DOHH2 (cell line): ENCODE results near the gene PKP4.
"Not testable (repeated sequence)": the region's sequence is repeated elsewhere in the genome, so short reads cannot be mapped to it uniquely, and the experiment has no call there.

Experiments used
- H3F3A ChIP-seq: fragments of 200-600 bp; sonication (generic), shearing (Covaris generic); 2 replicates; pipeline ENCODE4 v1.6.0; 2016; ENCODE audit warnings: antibody characterized with exemption, mild to moderate bottlenecking; ENCODE audit not compliant: control insufficient read depth, insufficient read depth
- H3K27ac ChIP-seq: fragments of 200-600 bp; sonication (generic); 2 replicates; pipeline ENCODE4 v1.5.1; 2014; ENCODE audit warnings: low read depth, mild to moderate bottlenecking, low read length, moderate library complexity
- H3K27me3 ChIP-seq: fragments of 200-600 bp; sonication (generic); 2 replicates; pipeline ENCODE4 v1.6.1; 2014; ENCODE audit warnings: mild to moderate bottlenecking, low read length, mixed read lengths; ENCODE audit not compliant: control insufficient read depth
- H3K36me3 ChIP-seq: fragments of 200-600 bp; sonication (generic); 2 replicates; pipeline ENCODE4 v1.6.1; 2014; ENCODE audit warnings: mild to moderate bottlenecking, low read length, moderate library complexity, mixed read lengths; ENCODE audit not compliant: control insufficient read depth
- H3K4me1 ChIP-seq: fragments of 200-600 bp; sonication (generic); 2 replicates; pipeline ENCODE4 v1.6.1; 2014; ENCODE audit warnings: mild to moderate bottlenecking, low read length, mixed read lengths; ENCODE audit not compliant: control insufficient read depth
- H3K4me2 ChIP-seq: fragments of 200-600 bp; sonication (generic); 2 replicates; pipeline ENCODE4 v1.6.0; 2014; ENCODE audit warnings: mild to moderate bottlenecking, low read length, moderate library complexity
- H3K4me3 ChIP-seq: fragments of 200-600 bp; sonication (generic); 2 replicates; pipeline ENCODE4 v1.5.1; 2014; ENCODE audit warnings: mild to moderate bottlenecking, low read length, mixed read lengths
- H3K79me2 ChIP-seq: fragments of 200-600 bp; sonication (generic); 2 replicates; pipeline ENCODE4 v1.6.1; 2014; ENCODE audit warnings: mild to moderate bottlenecking, low read length, mixed read lengths; ENCODE audit not compliant: control insufficient read depth
- H3K9me2 ChIP-seq: fragments of 200-600 bp; sonication (generic); replicated peaks from 2 replicates; pipeline ENCODE4 v1.6.1; 2014; ENCODE audit warnings: mild to moderate bottlenecking, low read length, mixed read lengths; ENCODE audit not compliant: control insufficient read depth
- H3K9me3 ChIP-seq: fragments of 200-600 bp; sonication (generic); 2 replicates; pipeline ENCODE4 v1.6.1; 2014; ENCODE audit warnings: antibody characterized with exemption, low read length, mixed read lengths; ENCODE audit not compliant: control insufficient read depth, insufficient read depth
- H4K20me1 ChIP-seq: fragments of 200-600 bp; sonication (generic); 2 replicates; pipeline ENCODE4 v1.6.0; 2014; ENCODE audit warnings: low read depth, mild to moderate bottlenecking, antibody characterized with exemption, low read length, moderate library complexity; ENCODE audit not compliant: control insufficient read depth, insufficient read depth
- CTCF ChIP-seq: fragments of 200-600 bp; sonication (generic); IDR thresholded peaks from one replicate; pipeline ENCODE4 v1.5.1; 2014; ENCODE audit warnings: antibody characterized with exemption, mild to moderate bottlenecking, low read depth, low read length; ENCODE audit not compliant: poor library complexity, severe bottlenecking
- EZH2phosphoT487 ChIP-seq: fragments of 200-600 bp; sonication (generic); IDR thresholded peaks from 2 replicates; pipeline ENCODE4 v1.6.1; 2017; ENCODE audit warnings: borderline replicate concordance, mild to moderate bottlenecking, antibody characterized with exemption, low read length, moderate library complexity, mixed read lengths

Gene PKP4

GRCh38 chr2:158692372-158693103, 235.8 kb downstream of the PKP4 start:
- H3K9me2 ChIP-seq = no peaks in the 10 kb centered on the region
- no peak for TF ChIP-seq EZH2phosphoT487
- no peak for TF ChIP-seq CTCF
- H3K27me3 ChIP-seq = no peaks in the 10 kb centered on the region
- no peaks in the 10 kb centered on the region for H4K20me1 ChIP-seq
- no peaks in the 10 kb centered on the region for H3K36me3 ChIP-seq
- no peak overlapping the region for H3K27ac ChIP-seq
- no peaks in the 10 kb centered on the region for H3K9me3 ChIP-seq
- H3K4me1 ChIP-seq = no peaks in the 10 kb centered on the region
- H3F3A ChIP-seq = no peaks in the 10 kb centered on the region
- H3K4me2 ChIP-seq = no peak overlapping the region
- H3K4me3 ChIP-seq = no peak overlapping the region
- H3K79me2 ChIP-seq = no peaks in the 10 kb centered on the region

DNA sequence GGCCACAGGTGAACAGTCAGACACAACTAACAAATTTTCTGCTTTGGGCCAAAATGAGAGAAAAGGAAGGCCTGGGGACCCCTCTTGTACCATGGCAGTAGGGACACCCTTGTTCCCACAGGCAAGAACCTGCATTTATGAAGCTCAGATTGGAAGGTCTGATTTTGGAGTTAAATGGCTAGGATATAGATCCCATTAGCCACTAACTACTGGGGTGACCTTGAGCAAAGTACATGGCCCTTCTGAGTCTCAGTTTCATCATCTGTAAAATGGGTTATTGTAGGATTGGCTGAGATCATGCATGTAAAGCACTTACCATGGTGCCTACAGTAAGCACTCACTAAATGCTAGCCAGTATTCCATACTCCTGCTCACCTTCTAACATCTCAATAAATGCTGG, 236.7 kb downstream of the PKP4 start:
- Histone ChIP-seq H3K4me3 (no peak overlapping the region), H3K4me1 (no peaks in the 10 kb centered on the region), H4K20me1 (no peaks in the 10 kb centered on the region)

DNA sequence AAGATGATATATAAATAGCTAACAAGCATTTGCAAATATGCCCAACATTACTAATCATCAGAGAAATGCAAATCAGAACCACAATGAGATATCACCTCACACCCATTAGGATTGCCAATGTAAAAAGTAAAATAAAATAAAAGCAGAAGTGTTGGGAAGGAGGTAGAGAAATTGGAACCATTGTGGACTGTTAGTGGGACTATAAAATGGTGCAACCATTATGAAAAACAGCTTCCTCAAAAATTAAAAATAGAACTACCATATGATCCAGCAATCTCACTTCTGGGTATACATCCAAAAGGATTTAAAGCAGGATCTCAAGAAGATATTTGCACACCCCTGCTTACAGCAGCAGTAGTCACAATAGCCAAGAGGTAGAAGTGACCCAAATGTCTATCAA, 238.6 kb downstream of the PKP4 start:
- Histone ChIP-seq H3K4me2 (no peak overlapping the region), H4K20me1 (no peaks in the 10 kb centered on the region)

More for the DNA sequence above, 236.7 kb downstream of the PKP4 start:
- Histone ChIP-seq H3K27me3 (no peaks in the 10 kb centered on the region), H3K4me2 (no peak overlapping the region), H3K36me3 (no peaks in the 10 kb centered on the region), H3K9me3 (no peaks in the 10 kb centered on the region), H3K27ac (no peak overlapping the region), H3F3A (no peaks in the 10 kb centered on the region), H3K9me2 (no peaks in the 10 kb centered on the region), H3K79me2 (no peaks in the 10 kb centered on the region)
- TF ChIP-seq CTCF (no peak), EZH2phosphoT487 (no peak)

GRCh38 chr2:158695744-158696143, 239.0 kb downstream of the PKP4 start:
- H3K4me3 ChIP-seq, H3K36me3 ChIP-seq, H3K27me3 ChIP-seq, H3K27ac ChIP-seq, H3K4me1 ChIP-seq, H3K9me3 ChIP-seq, H4K20me1 ChIP-seq, H3F3A ChIP-seq, H3K79me2 ChIP-seq, H3K4me2 ChIP-seq, H3K9me2 ChIP-seq: not testable (repeated sequence)

More for the DNA sequence above, 238.6 kb downstream of the PKP4 start:
- Histone ChIP-seq H3K27ac (no peak overlapping the region), H3K4me1 (no peaks in the 10 kb centered on the region), H3K9me3 (no peaks in the 10 kb centered on the region), H3K27me3 (no peaks in the 10 kb centered on the region), H3K36me3 (no peaks in the 10 kb centered on the region), H3K9me2 (no peaks in the 10 kb centered on the region), H3K79me2 (no peaks in the 10 kb centered on the region), H3K4me3 (no peak overlapping the region), H3F3A (no peaks in the 10 kb centered on the region)
- TF ChIP-seq CTCF (no peak), EZH2phosphoT487 (no peak)
